Measurements from ENCODE around the gene CEP85L.

The CEP85L gene

GRCh38 chr6:118456982-118457381 lies 194.4 kb downstream of the CEP85L start:
- no peak for ATAC-seq
- TF ChIP-seq, protein P1, sequence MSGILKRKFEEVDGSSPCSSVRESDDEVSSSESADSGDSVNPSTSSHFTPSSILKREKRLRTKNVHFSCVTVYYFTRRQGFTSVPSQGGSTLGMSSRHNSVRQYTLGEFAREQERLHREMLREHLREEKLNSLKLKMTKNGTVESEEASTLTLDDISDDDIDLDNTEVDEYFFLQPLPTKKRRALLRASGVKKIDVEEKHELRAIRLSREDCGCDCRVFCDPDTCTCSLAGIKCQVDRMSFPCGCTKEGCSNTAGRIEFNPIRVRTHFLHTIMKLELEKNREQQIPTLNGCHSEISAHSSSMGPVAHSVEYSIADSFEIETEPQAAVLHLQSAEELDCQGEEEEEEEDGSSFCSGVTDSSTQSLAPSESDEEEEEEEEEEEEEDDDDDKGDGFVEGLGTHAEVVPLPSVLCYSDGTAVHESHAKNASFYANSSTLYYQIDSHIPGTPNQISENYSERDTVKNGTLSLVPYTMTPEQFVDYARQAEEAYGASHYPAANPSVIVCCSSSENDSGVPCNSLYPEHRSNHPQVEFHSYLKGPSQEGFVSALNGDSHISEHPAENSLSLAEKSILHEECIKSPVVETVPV (CRISPR knock-in tag; IDR thresholded peaks at IDR 0.05), result no peak
- TF ChIP-seq ZFP3 (CRISPR knock-in tag; IDR thresholded peaks at IDR 0.05), result no peak
- no peak for TF ChIP-seq ZNF70 (CRISPR knock-in tag; IDR thresholded peaks at IDR 0.05)
- no peak for TF ChIP-seq CREB5 (CRISPR knock-in tag; IDR thresholded peaks at IDR 0.05; ENCODE audit: low read depth)
- no peak for TF ChIP-seq ZFP30 (CRISPR knock-in tag; IDR thresholded peaks at IDR 0.05)
- no peak for TF ChIP-seq SNAI2 (CRISPR knock-in tag; IDR thresholded peaks at IDR 0.05)
- TF ChIP-seq ZNF565 (CRISPR knock-in tag; conservative IDR thresholded peaks at IDR 0.05; ENCODE audit: low read depth), result no peak
- TF ChIP-seq ZC3H10 (CRISPR knock-in tag; IDR thresholded peaks at IDR 0.05), result no peak

DNA sequence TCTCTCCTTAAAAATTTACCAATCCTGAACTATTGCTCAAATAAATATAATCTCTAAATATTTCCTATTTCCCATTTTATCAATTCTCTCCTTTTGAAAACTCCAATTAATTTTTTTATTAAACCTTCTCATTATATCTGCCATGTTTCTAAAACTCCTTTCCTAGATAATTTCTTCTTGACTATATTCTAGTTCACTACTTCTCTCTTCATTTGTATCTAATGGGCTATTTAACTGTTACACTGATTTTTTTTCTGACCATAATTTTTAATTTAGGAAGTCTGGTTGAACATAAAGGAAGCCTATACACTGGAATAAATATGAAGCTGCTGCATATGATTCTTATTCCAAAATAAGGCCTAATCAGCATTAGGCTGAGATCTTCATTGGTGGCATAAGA lies 199.6 kb downstream of the CEP85L start:
- no peak for ATAC-seq
- TF ChIP-seq ZFP3 (CRISPR knock-in tag; IDR thresholded peaks at IDR 0.05) (no peak), ZFP30 (CRISPR knock-in tag; IDR thresholded peaks at IDR 0.05) (peak; percentile 97)

- TF ChIP-seq GLIS3 (CRISPR knock-in tag; IDR thresholded peaks at IDR 0.05), result no peak
- TF ChIP-seq ZC3H10 (CRISPR knock-in tag; IDR thresholded peaks at IDR 0.05), result no peak
- no peak for TF ChIP-seq ISL1 (CRISPR knock-in tag; IDR thresholded peaks at IDR 0.05)
- no peak for TF ChIP-seq PATZ1 (CRISPR knock-in tag; IDR thresholded peaks at IDR 0.05; ENCODE audit: borderline replicate concordance)
- TF ChIP-seq CREB5 (CRISPR knock-in tag; IDR thresholded peaks at IDR 0.05; ENCODE audit: low read depth), result no peak
- ATAC-seq, result no peak
Observed at GRCh38 chr6:118444796-118445195, 206.6 kb downstream of the CEP85L start.

- ATAC-seq, result no peak
- no peak for TF ChIP-seq PATZ1 (CRISPR knock-in tag; IDR thresholded peaks at IDR 0.05; ENCODE audit: borderline replicate concordance)
- no peak for TF ChIP-seq RARB (CRISPR knock-in tag; IDR thresholded peaks at IDR 0.05)
- TF ChIP-seq TSHZ2 (CRISPR knock-in tag; IDR thresholded peaks at IDR 0.05), result no peak
- TF ChIP-seq BACH2 (CRISPR knock-in tag; IDR thresholded peaks at IDR 0.05; ENCODE audit: borderline replicate concordance), result no peak
- TF ChIP-seq OSR1 (CRISPR knock-in tag; IDR thresholded peaks at IDR 0.05), result no peak
- no peak for TF ChIP-seq ZFP3 (CRISPR knock-in tag; IDR thresholded peaks at IDR 0.05)
- TF ChIP-seq ZNF8 (CRISPR knock-in tag; IDR thresholded peaks at IDR 0.05), result no peak
- TF ChIP-seq, protein P2, sequence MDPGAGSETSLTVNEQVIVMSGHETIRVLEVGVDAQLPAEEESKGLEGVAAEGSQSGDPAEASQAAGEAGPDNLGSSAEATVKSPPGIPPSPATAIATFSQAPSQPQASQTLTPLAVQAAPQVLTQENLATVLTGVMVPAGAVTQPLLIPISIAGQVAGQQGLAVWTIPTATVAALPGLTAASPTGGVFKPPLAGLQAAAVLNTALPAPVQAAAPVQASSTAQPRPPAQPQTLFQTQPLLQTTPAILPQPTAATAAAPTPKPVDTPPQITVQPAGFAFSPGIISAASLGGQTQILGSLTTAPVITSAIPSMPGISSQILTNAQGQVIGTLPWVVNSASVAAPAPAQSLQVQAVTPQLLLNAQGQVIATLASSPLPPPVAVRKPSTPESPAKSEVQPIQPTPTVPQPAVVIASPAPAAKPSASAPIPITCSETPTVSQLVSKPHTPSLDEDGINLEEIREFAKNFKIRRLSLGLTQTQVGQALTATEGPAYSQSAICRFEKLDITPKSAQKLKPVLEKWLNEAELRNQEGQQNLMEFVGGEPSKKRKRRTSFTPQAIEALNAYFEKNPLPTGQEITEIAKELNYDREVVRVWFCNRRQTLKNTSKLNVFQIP (CRISPR knock-in tag; IDR thresholded peaks at IDR 0.05; ENCODE audit: borderline replicate concordance, low read depth), result no peak
- no peak for TF ChIP-seq ZNF565 (CRISPR knock-in tag; conservative IDR thresholded peaks at IDR 0.05; ENCODE audit: low read depth)
- no peak for TF ChIP-seq ARNTL (CRISPR knock-in tag; IDR thresholded peaks at IDR 0.05; ENCODE audit: borderline replicate concordance, low read depth)
- TF ChIP-seq, protein P1 (CRISPR knock-in tag; IDR thresholded peaks at IDR 0.05), result no peak
- no peak for TF ChIP-seq ISL1 (CRISPR knock-in tag; IDR thresholded peaks at IDR 0.05)
- TF ChIP-seq SNAI2 (CRISPR knock-in tag; IDR thresholded peaks at IDR 0.05), result no peak
- no peak for TF ChIP-seq ESRRG (CRISPR knock-in tag; IDR thresholded peaks at IDR 0.05)
- TF ChIP-seq TCF4 (CRISPR knock-in tag; IDR thresholded peaks at IDR 0.05; ENCODE audit: borderline replicate concordance), result no peak
- no peak for TF ChIP-seq CREB5 (CRISPR knock-in tag; IDR thresholded peaks at IDR 0.05; ENCODE audit: low read depth)
- TF ChIP-seq ZFP30 (CRISPR knock-in tag; IDR thresholded peaks at IDR 0.05), result no peak
Observed at GRCh38 chr6:118436482-118436881, 214.9 kb downstream of the CEP85L start.
